ENCODE measurements around the gene CREB5.

The CREB5 gene

DNA sequence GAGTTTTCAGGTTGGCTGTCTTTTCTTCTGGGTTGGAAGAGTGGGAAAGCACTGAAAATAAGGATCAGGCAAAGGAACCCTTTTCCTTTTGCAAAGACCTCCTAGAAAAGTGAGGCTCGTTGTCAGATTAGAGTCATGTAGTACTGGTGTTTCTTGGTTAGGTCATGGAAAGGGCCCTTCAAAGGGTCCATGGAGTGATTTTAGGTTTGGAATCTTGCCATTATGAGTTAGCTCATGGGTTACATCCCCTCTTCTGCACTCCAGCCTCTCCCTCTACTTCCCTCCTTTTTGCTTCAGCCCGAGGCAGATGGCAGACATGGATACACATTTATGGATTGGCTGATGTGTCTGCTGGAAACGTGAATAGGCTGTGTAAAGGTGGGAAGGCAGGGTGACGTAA, 47.0 kb downstream of the CREB5 start:
- H3K27ac ChIP-seq, result no peak overlapping the region
- no peak overlapping the region for H3K4me2 ChIP-seq
- no peaks in the 10 kb centered on the region for H4K20me1 ChIP-seq (ENCODE audit: insufficient read depth)
- TF ChIP-seq, protein P1, sequence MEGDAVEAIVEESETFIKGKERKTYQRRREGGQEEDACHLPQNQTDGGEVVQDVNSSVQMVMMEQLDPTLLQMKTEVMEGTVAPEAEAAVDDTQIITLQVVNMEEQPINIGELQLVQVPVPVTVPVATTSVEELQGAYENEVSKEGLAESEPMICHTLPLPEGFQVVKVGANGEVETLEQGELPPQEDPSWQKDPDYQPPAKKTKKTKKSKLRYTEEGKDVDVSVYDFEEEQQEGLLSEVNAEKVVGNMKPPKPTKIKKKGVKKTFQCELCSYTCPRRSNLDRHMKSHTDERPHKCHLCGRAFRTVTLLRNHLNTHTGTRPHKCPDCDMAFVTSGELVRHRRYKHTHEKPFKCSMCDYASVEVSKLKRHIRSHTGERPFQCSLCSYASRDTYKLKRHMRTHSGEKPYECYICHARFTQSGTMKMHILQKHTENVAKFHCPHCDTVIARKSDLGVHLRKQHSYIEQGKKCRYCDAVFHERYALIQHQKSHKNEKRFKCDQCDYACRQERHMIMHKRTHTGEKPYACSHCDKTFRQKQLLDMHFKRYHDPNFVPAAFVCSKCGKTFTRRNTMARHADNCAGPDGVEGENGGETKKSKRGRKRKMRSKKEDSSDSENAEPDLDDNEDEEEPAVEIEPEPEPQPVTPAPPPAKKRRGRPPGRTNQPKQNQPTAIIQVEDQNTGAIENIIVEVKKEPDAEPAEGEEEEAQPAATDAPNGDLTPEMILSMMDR (conservative IDR thresholded peaks at IDR 0.05; ENCODE audit: low read depth, low read length), result no peak
- no peaks in the 10 kb centered on the region for H3K27me3 ChIP-seq (ENCODE audit: insufficient read depth, low read depth)
- H3K9ac ChIP-seq, result no peak overlapping the region
- no peak overlapping the region for H2AFZ ChIP-seq (ENCODE audit: low read depth)
- H3K36me3 ChIP-seq (ENCODE audit: insufficient read depth), result no peaks in the 10 kb centered on the region
- H3K4me3 ChIP-seq (IDR thresholded peaks at IDR 0.05; ENCODE audit: insufficient read depth, low read depth, low read length), result no peak overlapping the region
- no peaks in the 10 kb centered on the region for H3K4me1 ChIP-seq (ENCODE audit: low read depth, poor library complexity, severe bottlenecking)
- no peaks in the 10 kb centered on the region for H3K79me2 ChIP-seq (ENCODE audit: insufficient read depth, low read depth)

DNA sequence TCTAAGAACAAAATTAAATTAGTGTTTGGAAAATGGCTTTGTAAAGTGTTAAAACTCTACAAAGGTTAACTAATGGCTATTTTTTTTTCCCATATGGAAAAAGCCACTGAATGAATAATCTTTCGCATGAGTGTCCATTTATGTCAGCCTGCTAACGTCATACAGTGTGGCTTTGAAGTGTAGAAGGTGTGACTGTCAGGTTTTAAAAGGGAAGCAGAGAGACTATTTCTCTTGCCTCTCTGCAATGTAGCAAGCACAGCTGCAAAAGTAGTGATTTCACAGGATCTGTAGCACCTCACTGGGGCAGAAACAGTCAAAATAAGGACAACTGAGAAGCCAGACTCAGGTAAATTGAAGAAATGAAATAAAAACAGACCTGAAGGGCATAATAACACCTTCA, 53.4 kb downstream of the CREB5 start:
- Histone ChIP-seq H2AFZ (ENCODE audit: low read depth) (no peak overlapping the region), H3K4me3 (IDR thresholded peaks at IDR 0.05; ENCODE audit: insufficient read depth, low read depth, low read length) (no peak overlapping the region), H3K79me2 (ENCODE audit: insufficient read depth, low read depth) (no peaks in the 10 kb centered on the region), H4K20me1 (ENCODE audit: insufficient read depth) (no peaks in the 10 kb centered on the region), H3K36me3 (ENCODE audit: insufficient read depth) (no peaks in the 10 kb centered on the region), H3K4me1 (ENCODE audit: low read depth, poor library complexity, severe bottlenecking) (no peaks in the 10 kb centered on the region), H3K9ac (no peak overlapping the region), H3K27me3 (ENCODE audit: insufficient read depth, low read depth) (no peaks in the 10 kb centered on the region), H3K27ac (no peak overlapping the region), H3K4me2 (no peak overlapping the region)
- TF ChIP-seq, protein P1 (conservative IDR thresholded peaks at IDR 0.05; ENCODE audit: low read depth, low read length), result no peak

DNA sequence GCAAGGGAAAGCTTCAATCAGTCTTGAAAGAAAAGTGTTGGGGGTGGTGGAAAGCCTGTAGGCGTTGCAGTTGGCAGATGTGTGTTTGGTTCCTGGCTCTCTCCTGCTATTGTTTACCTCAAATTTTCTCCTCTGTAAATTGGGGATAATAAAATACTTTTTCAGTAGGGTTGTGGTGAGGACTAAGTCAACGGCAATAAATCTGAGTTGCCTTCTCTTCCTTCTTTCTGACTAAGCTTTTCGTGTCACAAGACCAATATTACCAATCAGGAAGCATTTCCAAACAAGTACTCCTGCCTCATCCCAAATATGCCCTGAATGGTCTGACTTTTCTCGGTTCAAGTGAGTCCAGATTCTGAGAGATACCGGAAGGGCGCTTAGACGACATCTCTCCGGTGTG, 54.0 kb downstream of the CREB5 start:
- Histone ChIP-seq H2AFZ (ENCODE audit: low read depth) (no peak overlapping the region), H3K79me2 (ENCODE audit: insufficient read depth, low read depth) (no peaks in the 10 kb centered on the region), H3K9ac (no peak overlapping the region), H3K27me3 (ENCODE audit: insufficient read depth, low read depth) (no peaks in the 10 kb centered on the region), H3K4me2 (no peak overlapping the region), H3K4me1 (ENCODE audit: low read depth, poor library complexity, severe bottlenecking) (no peaks in the 10 kb centered on the region), H3K27ac (no peak overlapping the region), H3K4me3 (IDR thresholded peaks at IDR 0.05; ENCODE audit: insufficient read depth, low read depth, low read length) (no peak overlapping the region), H4K20me1 (ENCODE audit: insufficient read depth) (no peaks in the 10 kb centered on the region), H3K36me3 (ENCODE audit: insufficient read depth) (no peaks in the 10 kb centered on the region)
- TF ChIP-seq, protein P1 (conservative IDR thresholded peaks at IDR 0.05; ENCODE audit: low read depth, low read length), result no peak

DNA sequence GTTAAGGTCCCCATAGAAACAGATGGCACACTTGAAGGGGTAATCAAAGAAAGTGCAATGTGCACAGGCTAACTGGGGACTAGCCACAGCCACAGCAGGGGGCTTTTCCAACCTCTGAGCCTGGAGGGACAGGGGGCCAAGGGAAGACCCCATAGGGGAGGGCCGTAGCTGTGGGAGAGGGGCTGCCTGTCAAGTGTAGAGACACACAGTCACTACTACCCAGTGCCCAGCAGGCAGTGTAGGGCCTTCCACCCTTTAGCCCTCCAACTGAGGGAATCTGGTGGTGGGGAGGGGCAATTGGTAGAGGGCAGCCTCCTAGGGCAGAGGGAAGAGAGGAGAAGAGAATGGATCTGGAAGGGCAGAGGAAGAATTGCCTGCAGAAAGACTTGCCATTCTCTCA, 54.6 kb downstream of the CREB5 start:
- TF ChIP-seq, protein P1 (conservative IDR thresholded peaks at IDR 0.05; ENCODE audit: low read depth, low read length), result no peak
- Histone ChIP-seq H4K20me1 (ENCODE audit: insufficient read depth) (no peaks in the 10 kb centered on the region), H3K27ac (no peak overlapping the region), H3K36me3 (ENCODE audit: insufficient read depth) (no peaks in the 10 kb centered on the region), H3K4me2 (no peak overlapping the region), H3K4me3 (IDR thresholded peaks at IDR 0.05; ENCODE audit: insufficient read depth, low read depth, low read length) (no peak overlapping the region), H3K79me2 (ENCODE audit: insufficient read depth, low read depth) (no peaks in the 10 kb centered on the region), H3K9ac (no peak overlapping the region), H3K27me3 (ENCODE audit: insufficient read depth, low read depth) (no peaks in the 10 kb centered on the region), H3K4me1 (ENCODE audit: low read depth, poor library complexity, severe bottlenecking) (no peaks in the 10 kb centered on the region), H2AFZ (ENCODE audit: low read depth) (no peak overlapping the region)

DNA sequence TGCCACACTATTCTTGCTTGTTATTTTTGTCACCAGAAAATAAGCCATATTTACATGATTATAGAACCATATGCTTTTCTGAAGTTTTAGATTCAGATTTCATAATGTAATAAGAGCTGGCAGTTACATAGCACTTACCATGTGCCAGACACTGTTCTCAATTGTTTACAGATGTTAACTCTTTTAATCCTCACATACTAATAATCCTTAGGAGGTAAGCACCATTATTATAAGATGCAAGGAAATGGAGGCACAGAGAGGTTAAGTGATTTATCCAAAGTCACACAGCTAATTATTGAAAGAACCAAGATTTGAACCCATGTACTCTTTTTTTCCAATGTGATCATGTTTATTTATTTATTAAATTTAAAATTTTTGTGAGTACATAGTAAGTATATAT, 57.2 kb downstream of the CREB5 start:
- Histone ChIP-seq H3K4me1 (ENCODE audit: low read depth, poor library complexity, severe bottlenecking) (no peaks in the 10 kb centered on the region), H2AFZ (ENCODE audit: low read depth) (no peak overlapping the region), H3K9ac (no peak overlapping the region), H3K4me2 (no peak overlapping the region), H3K27ac (no peak overlapping the region), H3K79me2 (ENCODE audit: insufficient read depth, low read depth) (no peaks in the 10 kb centered on the region), H3K4me3 (IDR thresholded peaks at IDR 0.05; ENCODE audit: insufficient read depth, low read depth, low read length) (no peak overlapping the region), H3K36me3 (ENCODE audit: insufficient read depth) (no peaks in the 10 kb centered on the region), H4K20me1 (ENCODE audit: insufficient read depth) (no peaks in the 10 kb centered on the region), H3K27me3 (ENCODE audit: insufficient read depth, low read depth) (no peaks in the 10 kb centered on the region)
- TF ChIP-seq, protein P1 (conservative IDR thresholded peaks at IDR 0.05; ENCODE audit: low read depth, low read length), result no peak
